H9 (cell line): Measurements from ENCODE around the gene PANX2. TPM values are rescaled to one million over a fixed set of nuclear protein-coding genes. Genes with fewer than 3 reads are reported as not detected.

Experiments used
- DNase-seq: peaks from one replicate; pipeline ENCODE4 v3.0.0-alpha.2; 2017
- H2AFZ ChIP-seq: one replicate; pipeline ENCODE4 v1.6.1; 2013; ENCODE audit warnings: mild to moderate bottlenecking, low read length, control low read depth, moderate library complexity
- H2AK5ac ChIP-seq: 2 replicates; pipeline ENCODE4 v1.6.1; 2013; ENCODE audit warnings: low read length, control low read depth, mixed read lengths; ENCODE audit not compliant: insufficient read length
- H2BK120ac ChIP-seq: one replicate; pipeline ENCODE4 v1.6.1; 2013; ENCODE audit warnings: low read depth, mild to moderate bottlenecking, low read length, control low read depth, inconsistent platforms; ENCODE audit not compliant: poor library complexity, severe bottlenecking
- H2BK12ac ChIP-seq: 2 replicates; pipeline ENCODE4 v1.6.1; 2013; ENCODE audit warnings: low read length, control low read depth, mixed read lengths, low read depth; ENCODE audit not compliant: insufficient read length
- H2BK15ac ChIP-seq: 2 replicates; pipeline ENCODE4 v1.6.1; 2013; ENCODE audit warnings: low read depth, low read length, control low read depth
- H2BK20ac ChIP-seq: one replicate; pipeline ENCODE4 v1.6.1; 2013; ENCODE audit warnings: low read depth, mild to moderate bottlenecking, low read length, control low read depth, inconsistent platforms; ENCODE audit not compliant: poor library complexity, severe bottlenecking
- H2BK5ac ChIP-seq: 2 replicates; pipeline ENCODE4 v1.6.1; 2013; ENCODE audit warnings: low read length, control low read depth, mixed read lengths; ENCODE audit not compliant: insufficient read length
- H3K14ac ChIP-seq: 2 replicates; pipeline ENCODE4 v1.6.1; 2013; ENCODE audit warnings: low read length, control low read depth; ENCODE audit not compliant: insufficient read depth
- H3K18ac ChIP-seq: 2 replicates; pipeline ENCODE4 v1.6.1; 2013; ENCODE audit warnings: low read depth, mild to moderate bottlenecking, mixed read lengths, low read length, control low read depth; ENCODE audit not compliant: insufficient read length
- H3K23ac ChIP-seq: 2 replicates; pipeline ENCODE4 v1.6.1; 2013; ENCODE audit warnings: low read length, control low read depth, mixed read lengths, low read depth; ENCODE audit not compliant: insufficient read length
- H3K23me2 ChIP-seq: 2 replicates; pipeline ENCODE4 v1.6.1; 2013; ENCODE audit warnings: low read depth, mild to moderate bottlenecking, mixed read lengths, low read length, control low read depth; ENCODE audit not compliant: insufficient read length, poor library complexity, severe bottlenecking
- H3K27ac ChIP-seq: 2 replicates; pipeline ENCODE4 v1.5.1; 2013; ENCODE audit warnings: low read length, control low read depth, mixed read lengths, low read depth; ENCODE audit not compliant: insufficient read length
- H3K27me3 ChIP-seq: 2 replicates; pipeline ENCODE4 v1.6.1; 2013; ENCODE audit warnings: low read length, control low read depth, inconsistent platforms; ENCODE audit not compliant: insufficient read depth
- H3K4ac ChIP-seq: 2 replicates; pipeline ENCODE4 v1.6.1; 2013; ENCODE audit warnings: low read depth, mild to moderate bottlenecking, control low read depth, inconsistent platforms, low read length, moderate library complexity
- H3K4me1 ChIP-seq: 2 replicates; pipeline ENCODE4 v1.6.1; 2013; ENCODE audit warnings: low read length, control low read depth, inconsistent platforms; ENCODE audit not compliant: insufficient read depth
- H3K4me2 ChIP-seq: 2 replicates; pipeline ENCODE4 v1.6.1; 2013; ENCODE audit warnings: low read length, control low read depth, mixed read lengths; ENCODE audit not compliant: insufficient read length, insufficient read depth
- H3K56ac ChIP-seq: 2 replicates; pipeline ENCODE4 v1.6.1; 2013; ENCODE audit warnings: low read depth, mild to moderate bottlenecking, mixed read lengths, low read length, control low read depth; ENCODE audit not compliant: insufficient read length
- H3K79me1 ChIP-seq: 2 replicates; pipeline ENCODE4 v1.6.1; 2013; ENCODE audit warnings: low read depth, mild to moderate bottlenecking, moderate library complexity, low read length, control low read depth, inconsistent platforms; ENCODE audit not compliant: insufficient read depth, poor library complexity, severe bottlenecking
- H3K79me2 ChIP-seq: 2 replicates; pipeline ENCODE4 v1.6.1; 2013; ENCODE audit warnings: low read length, control low read depth, inconsistent platforms; ENCODE audit not compliant: insufficient read depth
- H3K9ac ChIP-seq: 2 replicates; pipeline ENCODE4 v1.6.1; 2013; ENCODE audit warnings: low read length, control low read depth, mixed read lengths; ENCODE audit not compliant: insufficient read length; ENCODE audit errors: extremely low read depth
- H3K9me3 ChIP-seq: one replicate; pipeline ENCODE4 v1.6.1; 2013; ENCODE audit warnings: low read depth, low read length, inconsistent platforms; ENCODE audit not compliant: control insufficient read depth
- H3T11ph ChIP-seq: one replicate; pipeline ENCODE4 v1.6.1; 2013; ENCODE audit warnings: mild to moderate bottlenecking, low read length, control low read depth, inconsistent platforms
- H4K20me1 ChIP-seq: one replicate; pipeline ENCODE4 v1.6.1; 2013; ENCODE audit not compliant: control insufficient read depth, insufficient read length, insufficient read depth
- H4K5ac ChIP-seq: 2 replicates; pipeline ENCODE4 v1.6.1; 2013; ENCODE audit warnings: low read depth, mild to moderate bottlenecking, mixed read lengths, low read length, control low read depth; ENCODE audit not compliant: insufficient read length
- H4K8ac ChIP-seq: replicated peaks from 2 replicates; pipeline ENCODE4 v1.6.1; 2013; ENCODE audit warnings: low read length, control low read depth, mixed read lengths, low read depth; ENCODE audit not compliant: insufficient read length
- H4K91ac ChIP-seq: 2 replicates; pipeline ENCODE4 v1.6.1; 2013; ENCODE audit warnings: low read depth, mild to moderate bottlenecking, moderate library complexity, mixed read lengths, low read length, control low read depth; ENCODE audit not compliant: insufficient read length
- H3K27ac Mint-ChIP-seq, 3 experiments: 2 replicates in 2 of 3; 3 replicates in 1 of 3; pipeline ENCODE4 v1.8.0; 2020 to 2021; ENCODE audit warnings: mixed read lengths in 3 of 3, mild to moderate bottlenecking in 1 of 3, moderate library complexity in 1 of 3
- H3K27me3 Mint-ChIP-seq: 2 replicates; pipeline ENCODE4 v1.8.0; 2021; ENCODE audit warnings: low read depth, mild to moderate bottlenecking, moderate library complexity, mixed read lengths
- H3K36me3 Mint-ChIP-seq, 3 experiments: 2 replicates in 2 of 3; 3 replicates in 1 of 3; pipeline ENCODE4 v1.8.0; 2020 to 2021; ENCODE audit warnings: low read depth in 3 of 3, mixed read lengths in 3 of 3; ENCODE audit not compliant: insufficient read depth in 1 of 3
- H3K4me1 Mint-ChIP-seq, 2 experiments: 2 replicates each; pipeline ENCODE4 v1.8.0; 2020; ENCODE audit warnings: mixed read lengths in 2 of 2
- H3K4me3 Mint-ChIP-seq, 2 experiments: 2 replicates in 1 of 2; 3 replicates in 1 of 2; pipeline ENCODE4 v1.8.0; 2020 to 2021; ENCODE audit warnings: mild to moderate bottlenecking in 2 of 2, mixed read lengths in 2 of 2, moderate library complexity in 1 of 2
- H3K9me3 Mint-ChIP-seq, 2 experiments: 2 replicates in 1 of 2; 3 replicates in 1 of 2; pipeline ENCODE4 v1.8.0; 2020; ENCODE audit warnings: mild to moderate bottlenecking in 2 of 2, mixed read lengths in 2 of 2, moderate library complexity in 1 of 2
- CTCF ChIP-seq: fragments of 200-600 bp; sonication (generic); conservative IDR thresholded peaks from 3 replicates; pipeline ENCODE4 v1.8.0; 2021; ENCODE audit warnings: antibody characterized with exemption, mild to moderate bottlenecking
- WGBS: extraction: QIAGEN DNeasy Blood & Tissue Kit; methylation state at CpG from one replicate; pipeline ENCODE4 v1.1.7; 2013; ENCODE audit warnings: missing lambda C conversion rate, low lambda C conversion rate, mixed read lengths; ENCODE audit not compliant: insufficient read length; ENCODE audit errors: extremely low coverage; 5-methylcytosine and 5-hydroxymethylcytosine counted together
- total RNA-seq: library from RNA; stranded (reverse); gene quantifications from 2 replicates; pipeline ENCODE4 v1.2.1, GENCODE V29; 2021

Gene PANX2
- total RNA-seq, 1 experiment from 2014 or later = 8.0 TPM

GRCh38 chr22:50196256-50196655 lies 25.7 kb downstream of the PANX2 start:
- no peak overlapping the region for H3K27ac ChIP-seq
- WGBS = no CpG with 5 or more reads among the region's 18 CpGs
- H3K36me3 Mint-ChIP-seq = peaks cover 3 to 20% (median 12%) of the 10 kb centered on the region in 3 experiments

More at GRCh38 chr22:50196256-50196655, 25.7 kb downstream of the PANX2 start:
- Histone ChIP-seq H3K14ac (no peak overlapping the region), H2AFZ (no peak overlapping the region), H3K4me2 (no peak overlapping the region), H2AK5ac (no peak overlapping the region), H2BK12ac (no peak overlapping the region), H3K79me1 (no peaks in the 10 kb centered on the region), H4K5ac (no peak overlapping the region), H4K91ac (no peak overlapping the region), H4K8ac (no peak overlapping the region), H2BK120ac (no peak overlapping the region), H3K9me3 (no peaks in the 10 kb centered on the region), H2BK15ac (no peak overlapping the region), H4K20me1 (no peaks in the 10 kb centered on the region), H3K27me3 (no peaks in the 10 kb centered on the region), H3K23ac (no peak overlapping the region), H3K9ac (no peak overlapping the region), H3K56ac (no peak overlapping the region), H2BK5ac (no peak overlapping the region), H3K23me2 (peaks cover 9% of the 10 kb centered on the region), H3T11ph (no peak overlapping the region), H3K79me2 (no peaks in the 10 kb centered on the region; the same call in 1 of the 2 replicates), H3K18ac (no peak overlapping the region), H3K4me1 (no peaks in the 10 kb centered on the region), H2BK20ac (no peak overlapping the region), H3K4ac (no peak overlapping the region)
- H3K4me3 Mint-ChIP-seq = no peak overlapping the region
- no peaks in the 10 kb centered on the region for H3K27me3 Mint-ChIP-seq
- peaks cover 7 to 12% of the 10 kb centered on the region in 2 experiments; a peak in 3 of 4 replicates for H3K4me1 Mint-ChIP-seq
- H3K27ac Mint-ChIP-seq = no peak overlapping the region
- DNase-seq = no peak
- H3K9me3 Mint-ChIP-seq = no peaks in the 10 kb centered on the region
- no peak for TF ChIP-seq CTCF
